Smooth muscle cell (in vitro differentiated cells): ENCODE data around the gene AGA. TPM values are rescaled to one million over a fixed set of nuclear protein-coding genes. Genes with fewer than 3 reads are reported as not detected.
A peak's percentile ranks its signal among the peaks of the same experiment; 100 is the strongest.

ENCODE experiments used
- DNase-seq: peaks from one replicate; lab custom pipeline; 2025; ENCODE audit not compliant: unreplicated experiment; lab: John Stamatoyannopoulos, UW
- H2AFZ ChIP-seq: fragments of 200-600 bp; sonication (generic); 2 replicates; pipeline ENCODE4 v1.6.0; 2016; ENCODE audit warnings: antibody characterized with exemption, low read depth, mild to moderate bottlenecking
- H3F3A ChIP-seq: fragments of 200-600 bp; sonication (generic); 2 replicates; pipeline ENCODE4 v1.6.0; 2017; ENCODE audit warnings: antibody characterized with exemption, low read depth
- H3K27ac ChIP-seq: fragments of 200-600 bp; sonication (generic); 2 replicates; pipeline ENCODE4 v1.5.1; 2016; ENCODE audit warnings: low read depth, mild to moderate bottlenecking
- H3K27me3 ChIP-seq: fragments of 200-600 bp; sonication (generic); 2 replicates; pipeline ENCODE4 v1.6.1; 2016; ENCODE audit warnings: low read depth, mild to moderate bottlenecking
- H3K36me3 ChIP-seq: fragments of 200-600 bp; sonication (generic); 2 replicates; pipeline ENCODE4 v1.5.1; 2016; ENCODE audit warnings: low read depth
- H3K4me1 ChIP-seq: fragments of 200-600 bp; sonication (generic); 2 replicates; pipeline ENCODE4 v1.5.1; 2016; ENCODE audit warnings: low read depth
- H3K4me2 ChIP-seq: fragments of 200-600 bp; sonication (generic); 2 replicates; pipeline ENCODE4 v1.6.0; 2016; ENCODE audit warnings: mild to moderate bottlenecking
- H3K4me3 ChIP-seq: fragments of 200-600 bp; sonication (generic); 2 replicates; pipeline ENCODE4 v1.5.1; 2016; ENCODE audit warnings: mild to moderate bottlenecking
- H3K79me2 ChIP-seq: fragments of 200-600 bp; sonication (generic); 2 replicates; pipeline ENCODE4 v1.6.0; 2016; ENCODE audit warnings: low read depth, mild to moderate bottlenecking
- H3K9ac ChIP-seq: fragments of 200-600 bp; sonication (generic); 2 replicates; pipeline ENCODE4 v1.6.0; 2016; ENCODE audit warnings: low read depth
- H3K9me3 ChIP-seq: fragments of 200-600 bp; sonication (generic); replicated peaks from 2 replicates; pipeline ENCODE4 v1.5.1; 2016; ENCODE audit warnings: low read depth
- H4K20me1 ChIP-seq: fragments of 200-600 bp; sonication (generic); 2 replicates; pipeline ENCODE4 v1.6.0; 2016; ENCODE audit warnings: low read depth
- WGBS: methylation state at CpG from one replicate; pipeline ENCODE4 v1.1.7; 2016; ENCODE audit warnings: low lambda C conversion rate; 5-methylcytosine and 5-hydroxymethylcytosine counted together
- polyA plus RNA-seq: library from polyadenylated mRNA; unstranded; fragments of >200 nt; fragmentation: Nextera tagmentation; extraction: Ambion mirVana; gene quantifications from 2 replicates; pipeline ENCODE4 v1.2.1, GENCODE V29; 2016
- total RNA-seq: library from RNA; depleted of rRNA; stranded (reverse); fragments of >200 nt; gene quantifications from 2 replicates; pipeline ENCODE4 v1.2.3, GENCODE V29; 2014
- TF ChIP-seq, protein P1 (sequence below): fragments of 200-600 bp; sonication (generic); IDR thresholded peaks from 2 replicates; pipeline ENCODE4 v1.5.1; 2017; ENCODE audit warnings: borderline replicate concordance, mild to moderate bottlenecking, antibody characterized with exemption; ENCODE audit not compliant: insufficient read depth, poor library complexity, severe bottlenecking

The AGA gene
- total and polyA plus RNA-seq, 2 experiments from 2014 or later: 16.4 to 23.4 TPM

DNA sequence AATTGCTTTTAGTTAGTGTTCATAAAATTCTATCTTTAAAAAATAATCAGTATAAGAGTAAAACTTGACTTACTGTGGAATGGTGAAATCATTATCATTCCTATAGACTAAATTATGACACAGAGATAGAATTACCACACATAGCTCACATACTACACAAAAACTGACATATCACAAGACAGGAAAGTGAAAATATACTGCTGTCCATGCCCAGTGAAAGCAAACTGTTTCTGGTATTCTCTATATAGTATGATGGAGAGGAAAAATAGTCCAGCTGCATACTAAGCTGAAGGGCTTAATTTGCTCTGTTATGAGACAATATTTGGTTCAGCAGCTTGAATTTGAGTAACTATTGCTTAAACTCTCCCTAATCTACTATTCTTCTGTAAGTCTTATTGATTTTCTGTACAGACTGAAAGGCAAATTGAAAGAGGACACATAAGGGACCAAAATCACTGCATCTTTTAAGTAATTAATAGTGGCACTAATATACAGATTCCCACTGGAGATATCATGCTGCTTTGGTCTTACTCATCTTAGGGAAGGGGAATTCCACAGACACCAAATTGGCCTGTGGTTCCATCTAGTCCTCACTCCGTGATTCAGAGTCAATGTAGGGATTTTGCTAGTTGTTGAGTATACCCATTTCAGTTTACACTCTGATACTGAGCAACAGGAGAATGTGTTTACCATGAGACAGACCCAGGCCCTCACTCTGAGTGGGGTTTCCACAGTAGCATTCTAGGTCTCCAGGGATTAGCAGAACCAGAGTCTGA, 47.4 kb upstream of the AGA start:
- no peaks in the 10 kb centered on the region for H3K9me3 ChIP-seq
- no peaks in the 10 kb centered on the region for H3K79me2 ChIP-seq
- H3F3A ChIP-seq: no peaks in the 10 kb centered on the region
- TF ChIP-seq, protein P1, sequence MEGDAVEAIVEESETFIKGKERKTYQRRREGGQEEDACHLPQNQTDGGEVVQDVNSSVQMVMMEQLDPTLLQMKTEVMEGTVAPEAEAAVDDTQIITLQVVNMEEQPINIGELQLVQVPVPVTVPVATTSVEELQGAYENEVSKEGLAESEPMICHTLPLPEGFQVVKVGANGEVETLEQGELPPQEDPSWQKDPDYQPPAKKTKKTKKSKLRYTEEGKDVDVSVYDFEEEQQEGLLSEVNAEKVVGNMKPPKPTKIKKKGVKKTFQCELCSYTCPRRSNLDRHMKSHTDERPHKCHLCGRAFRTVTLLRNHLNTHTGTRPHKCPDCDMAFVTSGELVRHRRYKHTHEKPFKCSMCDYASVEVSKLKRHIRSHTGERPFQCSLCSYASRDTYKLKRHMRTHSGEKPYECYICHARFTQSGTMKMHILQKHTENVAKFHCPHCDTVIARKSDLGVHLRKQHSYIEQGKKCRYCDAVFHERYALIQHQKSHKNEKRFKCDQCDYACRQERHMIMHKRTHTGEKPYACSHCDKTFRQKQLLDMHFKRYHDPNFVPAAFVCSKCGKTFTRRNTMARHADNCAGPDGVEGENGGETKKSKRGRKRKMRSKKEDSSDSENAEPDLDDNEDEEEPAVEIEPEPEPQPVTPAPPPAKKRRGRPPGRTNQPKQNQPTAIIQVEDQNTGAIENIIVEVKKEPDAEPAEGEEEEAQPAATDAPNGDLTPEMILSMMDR: no peak
- no peak overlapping the region for H2AFZ ChIP-seq
- H3K4me3 ChIP-seq: no peak overlapping the region
- H3K27me3 ChIP-seq: no peaks in the 10 kb centered on the region
- no peaks in the 10 kb centered on the region for H3K4me1 ChIP-seq
- peak overlapping the region; percentile 25 for H3K27ac ChIP-seq
- no peaks in the 10 kb centered on the region for H3K36me3 ChIP-seq
- 43% methylated on average over 1 of the region's 1 CpG for WGBS
- peak overlapping the region; percentile 11 for H3K4me2 ChIP-seq
- H4K20me1 ChIP-seq: no peaks in the 10 kb centered on the region
- no peak overlapping the region for H3K9ac ChIP-seq
- no peak for DNase-seq

DNA sequence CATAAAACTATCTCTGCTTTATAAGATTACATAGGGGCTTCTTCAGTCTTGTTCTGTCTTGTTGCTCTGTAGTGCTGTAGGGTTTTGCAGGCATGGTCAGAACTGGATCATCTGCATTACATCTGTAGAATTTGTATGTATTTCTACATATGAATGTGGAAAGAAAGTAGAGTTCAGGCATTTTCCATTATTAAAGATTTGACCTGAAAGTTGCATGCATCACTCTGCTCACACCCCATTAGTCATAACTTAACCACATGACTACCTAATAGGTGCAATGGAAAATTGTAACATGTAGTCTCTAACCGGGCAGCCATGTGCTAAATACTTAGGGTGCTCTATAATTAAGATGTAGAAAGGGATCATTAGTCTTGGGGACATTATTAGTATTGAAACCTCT, 45.7 kb upstream of the AGA start:
- TF ChIP-seq, protein P1: no peak
- H2AFZ ChIP-seq: no peak overlapping the region
- H3K4me3 ChIP-seq: no peak overlapping the region
- no peak overlapping the region for H3K4me2 ChIP-seq
- H3K27me3 ChIP-seq: no peaks in the 10 kb centered on the region
- H3K27ac ChIP-seq: peak overlapping the region; percentile 10
- no peak overlapping the region for H3K9ac ChIP-seq
- H3F3A ChIP-seq: peaks cover 5% of the 10 kb centered on the region
- DNase-seq: no peak
- no peaks in the 10 kb centered on the region for H3K36me3 ChIP-seq
- H3K4me1 ChIP-seq: peaks cover 13% of the 10 kb centered on the region
- no peaks in the 10 kb centered on the region for H3K79me2 ChIP-seq
- 86% methylated on average over 1 of the region's 1 CpG for WGBS
- no peaks in the 10 kb centered on the region for H3K9me3 ChIP-seq
- H4K20me1 ChIP-seq: no peaks in the 10 kb centered on the region

DNA sequence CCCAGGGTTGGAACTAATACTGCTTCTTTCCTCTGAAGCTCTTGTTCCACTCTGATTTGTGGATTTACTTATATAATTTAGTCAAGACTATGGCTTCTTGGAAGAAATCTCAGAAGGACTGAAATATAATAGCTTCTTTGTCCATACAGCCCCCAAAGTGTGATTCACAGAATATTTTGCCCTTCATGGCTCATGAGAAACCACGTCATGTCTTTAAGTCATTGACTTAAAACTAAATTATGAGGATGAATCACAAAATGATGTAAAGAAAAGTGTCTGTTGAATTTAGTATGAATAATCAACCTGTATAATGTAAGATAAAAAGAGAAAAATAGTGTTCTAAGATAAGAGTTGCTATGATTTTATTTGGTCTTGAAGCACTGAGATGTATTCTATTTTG, 43.3 kb upstream of the AGA start:
- H3K4me3 ChIP-seq: no peak overlapping the region
- H4K20me1 ChIP-seq: no peaks in the 10 kb centered on the region
- H3F3A ChIP-seq: peaks cover 10% of the 10 kb centered on the region
- no peaks in the 10 kb centered on the region for H3K79me2 ChIP-seq
- TF ChIP-seq, protein P1: no peak
- DNase-seq: no peak
- H3K4me2 ChIP-seq: no peak overlapping the region
- H3K36me3 ChIP-seq: no peaks in the 10 kb centered on the region
- peak overlapping the region; percentile 73 for H3K27ac ChIP-seq
- peaks cover 13% of the 10 kb centered on the region for H3K4me1 ChIP-seq
- H3K9me3 ChIP-seq: no peaks in the 10 kb centered on the region
- no peak overlapping the region for H2AFZ ChIP-seq
- H3K9ac ChIP-seq: peak overlapping the region; percentile 49
- H3K27me3 ChIP-seq: no peaks in the 10 kb centered on the region
- 24% methylated on average over 1 of the region's 1 CpG for WGBS

DNA sequence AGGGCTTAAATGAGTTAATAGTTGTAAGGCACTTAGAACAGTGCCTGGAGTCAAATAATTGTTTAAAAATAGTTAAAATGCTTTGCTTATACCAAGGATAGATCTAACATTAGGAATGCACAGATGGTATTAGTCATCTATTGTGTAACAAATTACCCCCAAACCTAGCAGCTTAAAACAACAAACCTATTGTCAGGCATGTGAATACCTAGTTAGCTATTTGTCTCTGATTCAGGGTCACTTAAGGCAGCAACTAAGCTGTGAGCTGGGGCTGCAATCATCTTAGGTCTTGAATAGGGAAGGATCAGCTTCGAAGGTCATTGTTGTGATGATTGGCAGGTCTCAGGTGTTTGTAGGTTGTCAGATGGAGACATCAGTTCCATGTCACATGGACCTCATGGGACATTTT, 42.4 kb upstream of the AGA start:
- Histone ChIP-seq H3K27ac (peak overlapping the region; percentile 73), H3K9me3 (no peaks in the 10 kb centered on the region), H3K9ac (peak overlapping the region; percentile 49), H3K4me1 (peaks cover 13% of the 10 kb centered on the region), H3K27me3 (no peaks in the 10 kb centered on the region), H4K20me1 (no peaks in the 10 kb centered on the region), H3F3A (peaks cover 10% of the 10 kb centered on the region), H2AFZ (no peak overlapping the region), H3K36me3 (no peaks in the 10 kb centered on the region), H3K4me3 (no peak overlapping the region), H3K79me2 (no peaks in the 10 kb centered on the region), H3K4me2 (no peak overlapping the region)
- DNase-seq: no peak
- TF ChIP-seq, protein P1: no peak
- 56% methylated on average over 1 of the region's 1 CpG for WGBS
